Endometrial microvascular endothelial cells (primary cell): Measurements from ENCODE around the gene HSD3B7. TPM values are rescaled to one million over a fixed set of nuclear protein-coding genes. Genes with fewer than 3 reads are reported as not detected.
"Not testable (repeated sequence)": the region's sequence is repeated elsewhere in the genome, so short reads cannot be mapped to it uniquely, and the experiment has no call there.

Source experiments
- in situ Hi-C: cut with HindIII; loops from 2 replicates; pipeline ENCODE4 v1.10.0; 2017; ENCODE audit warnings: low sequenced_read_pairs, low pct_unique_long_range_greater_than_20kb; ENCODE audit errors: inconsistent ontology term
- total RNA-seq: library from RNA; depleted of rRNA; stranded (reverse); fragments of >200 nt; gene quantifications from one replicate; pipeline ENCODE4 v1.2.3, GENCODE V29; 2015; ENCODE audit errors: inconsistent ontology term

Gene HSD3B7
- total RNA-seq, 1 donor from 2014 or later: 6.0 TPM

- in situ Hi-C loops: no loop called here
Observed at GRCh38 chr16:31009120-31009519, 24.1 kb downstream of the HSD3B7 start.

DNA sequence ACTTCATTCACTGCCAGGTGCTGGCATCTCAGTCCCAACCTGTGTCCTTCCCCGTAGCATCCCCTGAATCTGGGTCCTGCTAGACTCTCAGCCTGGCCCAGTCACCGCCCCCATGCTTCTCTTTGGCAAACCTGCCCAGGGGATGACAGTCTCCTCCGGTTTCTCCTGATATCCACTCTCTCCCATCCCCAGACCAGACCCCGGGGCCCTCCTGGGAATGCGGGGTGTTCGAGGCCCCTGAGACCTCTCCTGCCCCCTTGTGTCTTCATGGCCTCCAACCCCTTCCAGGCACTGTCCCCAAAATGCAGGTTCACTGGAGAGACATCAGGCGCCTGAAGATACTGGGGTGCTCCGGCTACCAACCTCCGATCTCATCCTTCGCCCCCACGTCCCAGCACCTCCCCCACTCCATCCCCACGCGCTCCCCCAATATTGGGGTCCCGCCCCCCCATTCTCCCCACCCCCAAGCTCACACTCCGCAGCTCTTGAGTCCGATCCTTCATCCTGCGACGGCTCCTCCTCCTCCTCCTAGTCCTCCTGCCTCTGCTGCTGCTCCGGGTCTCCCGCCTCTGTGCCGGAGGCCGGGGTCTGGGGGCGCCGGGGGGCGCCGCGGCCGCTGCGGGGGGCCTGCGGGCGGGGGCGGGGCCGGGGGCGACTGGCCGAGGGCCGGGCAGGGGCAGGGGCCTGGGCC lies 25.0 kb downstream of the HSD3B7 start:
- in situ Hi-C loops: no loop called here

GRCh38 chr16:31010585-31011325 lies 25.7 kb downstream of the HSD3B7 start, which contains the start of gene STX1B:
STX1B (minus strand) TSS chr16:31010638; CDS start chr16:31010396, 242 bp downstream.
- in situ Hi-C loops: no loop called here

GRCh38 chr16:31011815-31012214 lies 26.8 kb downstream of the HSD3B7 start:
- in situ Hi-C loops: not testable (repeated sequence)

- in situ Hi-C loops: not testable (repeated sequence)
Observed at GRCh38 chr16:31013292-31013691, 28.3 kb downstream of the HSD3B7 start.

DNA sequence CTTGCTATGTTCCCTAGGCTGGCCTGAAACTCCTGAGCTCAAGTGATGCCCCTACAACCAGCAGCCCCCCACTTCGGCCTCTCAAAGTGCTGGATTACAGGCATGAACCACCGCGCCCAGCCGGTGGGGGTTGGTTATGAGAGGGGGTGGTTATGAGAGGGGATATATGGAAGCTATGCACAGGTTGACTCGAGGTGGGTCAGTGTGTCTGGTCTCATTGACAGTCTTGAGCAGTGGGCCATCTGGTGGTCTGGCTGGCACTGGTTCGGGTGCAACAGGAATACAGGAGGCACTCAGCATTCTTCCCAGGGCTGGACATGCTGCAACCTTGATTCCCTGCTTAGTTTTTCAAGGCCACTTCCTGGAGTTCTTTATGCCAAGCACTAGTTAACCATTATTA lies 31.0 kb downstream of the HSD3B7 start:
- in situ Hi-C loops: no loop called here

GRCh38 chr16:31017756-31018155 lies 32.7 kb downstream of the HSD3B7 start:
- in situ Hi-C loops: not testable (repeated sequence)

- in situ Hi-C loops: no loop called here
Observed at GRCh38 chr16:31020536-31020935, 35.5 kb downstream of the HSD3B7 start.

GRCh38 chr16:31022544-31023251 lies 37.7 kb downstream of the HSD3B7 start:
- in situ Hi-C loops: no loop called here

- in situ Hi-C loops: no loop called here
Observed at GRCh38 chr16:31023252-31023602, 38.2 kb downstream of the HSD3B7 start.

- in situ Hi-C loops: no loop called here
Observed at GRCh38 chr16:31023627-31024226, 38.7 kb downstream of the HSD3B7 start.

DNA sequence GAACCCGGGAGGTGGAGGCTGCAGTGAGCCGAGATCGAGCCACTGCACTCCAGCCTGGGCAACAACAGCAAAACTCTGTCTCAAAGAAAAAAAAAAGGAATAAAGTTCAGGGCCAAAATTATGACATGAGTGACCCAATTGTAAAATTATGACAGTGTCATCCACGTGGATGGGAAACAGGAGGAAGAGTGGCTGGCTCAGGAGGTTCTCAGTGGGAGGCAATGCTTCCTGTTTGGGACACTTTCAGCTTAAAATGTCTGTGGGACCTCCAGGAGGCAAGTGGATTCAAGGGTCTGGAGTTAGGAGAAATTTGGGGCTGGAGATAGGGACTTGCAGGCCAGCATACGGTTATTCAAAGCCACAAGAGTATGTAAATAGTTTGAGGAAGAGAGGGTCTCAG lies 40.3 kb downstream of the HSD3B7 start:
- in situ Hi-C loops: no loop called here

- in situ Hi-C loops: no loop called here
Observed at GRCh38 chr16:31029272-31029671, 44.3 kb downstream of the HSD3B7 start.

DNA sequence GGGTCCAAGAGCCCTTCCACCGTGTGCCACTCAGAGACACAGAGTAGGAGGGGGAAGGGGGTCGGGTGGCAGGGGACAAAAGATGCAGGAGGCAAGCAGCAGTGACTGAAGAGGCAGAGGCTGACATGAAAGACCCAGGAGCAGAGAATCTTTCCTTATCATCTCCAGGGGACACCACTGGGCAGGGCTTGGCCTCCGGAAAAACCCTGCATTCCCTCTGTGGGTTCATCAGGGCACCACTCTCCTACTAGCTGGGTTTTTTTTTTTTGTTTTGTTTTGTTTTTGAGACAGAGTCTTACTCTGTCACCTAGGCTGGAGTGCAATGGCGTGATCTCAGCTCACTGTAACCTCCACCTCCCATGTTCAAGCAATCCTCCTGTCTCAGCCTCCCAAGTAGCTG lies 46.3 kb downstream of the HSD3B7 start:
- in situ Hi-C loops: no loop called here

GRCh38 chr16:31032736-31033708 lies 48.0 kb downstream of the HSD3B7 start, which contains the start of gene STX4:
STX4 (plus strand) TSS chr16:31033558; CDS start chr16:31033806, 248 bp downstream.
- in situ Hi-C loops: no loop called here

GRCh38 chr16:31033709-31034492 lies 48.9 kb downstream of the HSD3B7 start:
- in situ Hi-C loops: no loop called here

GRCh38 chr16:31036691-31037090 lies 51.7 kb downstream of the HSD3B7 start:
- in situ Hi-C loops: no loop called here
